HG02798 (cell line): ENCODE data around the gene DEPDC1B.
"Not testable (repeated sequence)": the region's sequence is repeated elsewhere in the genome, so short reads cannot be mapped to it uniquely, and the experiment has no call there.

Source experiments
- ATAC-seq: cut with Tn5 transposase; IDR thresholded peaks from one replicate; pipeline ENCODE4 v1.9.1; 2021; ENCODE audit warnings: mild to moderate bottlenecking; ENCODE audit not compliant: unreplicated experiment, poor library complexity

DEPDC1B gene

GRCh38 chr5:60668686-60669304, 31.2 kb downstream of the DEPDC1B start:
- no peak for ATAC-seq

- no peak for ATAC-seq
Measured at GRCh38 chr5:60651872-60652620, 47.9 kb downstream of the DEPDC1B start.

- peak; percentile 78 for ATAC-seq
Measured at GRCh38 chr5:60649288-60649917, 50.6 kb downstream of the DEPDC1B start.

- ATAC-seq = no peak
Measured at GRCh38 chr5:60648175-60648574, 51.8 kb downstream of the DEPDC1B start.

GRCh38 chr5:60640901-60641300, 59.1 kb downstream of the DEPDC1B start:
- ATAC-seq = no peak

- ATAC-seq = no peak
Measured at GRCh38 chr5:60639544-60639943, 60.4 kb downstream of the DEPDC1B start.

- ATAC-seq = no peak
Measured at GRCh38 chr5:60638300-60638699, 61.7 kb downstream of the DEPDC1B start.

- ATAC-seq = no peak
Measured at GRCh38 chr5:60636644-60637043, 63.3 kb downstream of the DEPDC1B start.

GRCh38 chr5:60636001-60636400, 64.0 kb downstream of the DEPDC1B start:
- no peak for ATAC-seq

GRCh38 chr5:60634051-60634450, 65.9 kb downstream of the DEPDC1B start:
- no peak for ATAC-seq

- no peak for ATAC-seq
Measured at GRCh38 chr5:60633341-60633740, 66.6 kb downstream of the DEPDC1B start.

GRCh38 chr5:60632153-60632552, 67.8 kb downstream of the DEPDC1B start:
- no peak for ATAC-seq

- no peak for ATAC-seq
Measured at GRCh38 chr5:60630836-60631235, 69.1 kb downstream of the DEPDC1B start.

GRCh38 chr5:60630179-60630578, 69.8 kb downstream of the DEPDC1B start:
- no peak for ATAC-seq

- ATAC-seq = not testable (repeated sequence)
Measured at GRCh38 chr5:60624875-60625274, 75.1 kb downstream of the DEPDC1B start.

GRCh38 chr5:60620752-60621151, 79.2 kb downstream of the DEPDC1B start:
- not testable (repeated sequence) for ATAC-seq

- ATAC-seq = peak; percentile 45
Measured at GRCh38 chr5:60613826-60614225, 86.1 kb downstream of the DEPDC1B start.

GRCh38 chr5:60611099-60611740, 88.7 kb downstream of the DEPDC1B start:
- no peak for ATAC-seq

GRCh38 chr5:60604771-60605170, 95.2 kb downstream of the DEPDC1B start:
- ATAC-seq = no peak

- ATAC-seq = peak; percentile 70
Measured at GRCh38 chr5:60598424-60598823, 101.5 kb downstream of the DEPDC1B start.
